Measurements from ENCODE around the gene NDRG4. TPM values are rescaled to one million over a fixed set of nuclear protein-coding genes. Genes with fewer than 3 reads are reported as not detected.

Gene NDRG4
- total and polyA plus RNA-seq, 2 experiments from 2014 or later: 16.3 to 32.1 TPM

GRCh38 chr16:58516768-58517107 lies 16.8 kb downstream of the NDRG4 start (continued):
- TF ChIP-seq, protein P1, sequence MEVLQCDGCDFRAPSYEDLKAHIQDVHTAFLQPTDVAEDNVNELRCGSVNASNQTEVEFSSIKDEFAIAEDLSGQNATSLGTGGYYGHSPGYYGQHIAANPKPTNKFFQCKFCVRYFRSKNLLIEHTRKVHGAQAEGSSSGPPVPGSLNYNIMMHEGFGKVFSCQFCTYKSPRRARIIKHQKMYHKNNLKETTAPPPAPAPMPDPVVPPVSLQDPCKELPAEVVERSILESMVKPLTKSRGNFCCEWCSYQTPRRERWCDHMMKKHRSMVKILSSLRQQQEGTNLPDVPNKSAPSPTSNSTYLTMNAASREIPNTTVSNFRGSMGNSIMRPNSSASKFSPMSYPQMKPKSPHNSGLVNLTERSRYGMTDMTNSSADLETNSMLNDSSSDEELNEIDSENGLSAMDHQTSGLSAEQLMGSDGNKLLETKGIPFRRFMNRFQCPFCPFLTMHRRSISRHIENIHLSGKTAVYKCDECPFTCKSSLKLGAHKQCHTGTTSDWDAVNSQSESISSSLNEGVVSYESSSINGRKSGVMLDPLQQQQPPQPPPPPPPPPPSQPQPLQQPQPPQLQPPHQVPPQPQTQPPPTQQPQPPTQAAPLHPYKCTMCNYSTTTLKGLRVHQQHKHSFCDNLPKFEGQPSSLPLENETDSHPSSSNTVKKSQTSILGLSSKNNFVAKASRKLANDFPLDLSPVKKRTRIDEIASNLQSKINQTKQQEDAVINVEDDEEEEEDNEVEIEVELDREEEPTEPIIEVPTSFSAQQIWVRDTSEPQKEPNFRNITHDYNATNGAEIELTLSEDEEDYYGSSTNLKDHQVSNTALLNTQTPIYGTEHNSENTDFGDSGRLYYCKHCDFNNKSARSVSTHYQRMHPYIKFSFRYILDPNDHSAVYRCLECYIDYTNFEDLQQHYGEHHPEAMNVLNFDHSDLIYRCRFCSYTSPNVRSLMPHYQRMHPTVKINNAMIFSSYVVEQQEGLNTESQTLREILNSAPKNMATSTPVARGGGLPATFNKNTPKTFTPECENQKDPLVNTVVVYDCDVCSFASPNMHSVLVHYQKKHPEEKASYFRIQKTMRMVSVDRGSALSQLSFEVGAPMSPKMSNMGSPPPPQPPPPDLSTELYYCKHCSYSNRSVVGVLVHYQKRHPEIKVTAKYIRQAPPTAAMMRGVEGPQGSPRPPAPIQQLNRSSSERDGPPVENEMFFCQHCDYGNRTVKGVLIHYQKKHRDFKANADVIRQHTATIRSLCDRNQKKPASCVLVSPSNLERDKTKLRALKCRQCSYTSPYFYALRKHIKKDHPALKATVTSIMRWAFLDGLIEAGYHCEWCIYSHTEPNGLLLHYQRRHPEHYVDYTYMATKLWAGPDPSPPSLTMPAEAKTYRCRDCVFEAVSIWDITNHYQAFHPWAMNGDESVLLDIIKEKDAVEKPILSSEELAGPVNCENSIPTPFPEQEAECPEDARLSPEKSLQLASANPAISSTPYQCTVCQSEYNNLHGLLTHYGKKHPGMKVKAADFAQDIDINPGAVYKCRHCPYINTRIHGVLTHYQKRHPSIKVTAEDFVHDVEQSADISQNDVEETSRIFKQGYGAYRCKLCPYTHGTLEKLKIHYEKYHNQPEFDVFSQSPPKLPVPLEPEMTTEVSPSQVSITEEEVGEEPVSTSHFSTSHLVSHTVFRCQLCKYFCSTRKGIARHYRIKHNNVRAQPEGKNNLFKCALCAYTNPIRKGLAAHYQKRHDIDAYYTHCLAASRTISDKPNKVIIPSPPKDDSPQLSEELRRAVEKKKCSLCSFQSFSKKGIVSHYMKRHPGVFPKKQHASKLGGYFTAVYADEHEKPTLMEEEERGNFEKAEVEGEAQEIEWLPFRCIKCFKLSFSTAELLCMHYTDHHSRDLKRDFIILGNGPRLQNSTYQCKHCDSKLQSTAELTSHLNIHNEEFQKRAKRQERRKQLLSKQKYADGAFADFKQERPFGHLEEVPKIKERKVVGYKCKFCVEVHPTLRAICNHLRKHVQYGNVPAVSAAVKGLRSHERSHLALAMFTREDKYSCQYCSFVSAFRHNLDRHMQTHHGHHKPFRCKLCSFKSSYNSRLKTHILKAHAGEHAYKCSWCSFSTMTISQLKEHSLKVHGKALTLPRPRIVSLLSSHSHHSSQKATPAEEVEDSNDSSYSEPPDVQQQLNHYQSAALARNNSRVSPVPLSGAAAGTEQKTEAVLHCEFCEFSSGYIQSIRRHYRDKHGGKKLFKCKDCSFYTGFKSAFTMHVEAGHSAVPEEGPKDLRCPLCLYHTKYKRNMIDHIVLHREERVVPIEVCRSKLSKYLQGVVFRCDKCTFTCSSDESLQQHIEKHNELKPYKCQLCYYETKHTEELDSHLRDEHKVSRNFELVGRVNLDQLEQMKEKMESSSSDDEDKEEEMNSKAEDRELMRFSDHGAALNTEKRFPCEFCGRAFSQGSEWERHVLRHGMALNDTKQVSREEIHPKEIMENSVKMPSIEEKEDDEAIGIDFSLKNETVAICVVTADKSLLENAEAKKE (CRISPR knock-in tag; IDR thresholded peaks at IDR 0.05): no peak
- TF ChIP-seq ETS1 (IDR thresholded peaks at IDR 0.05): no peak
- no peak for TF ChIP-seq STAT1 (IDR thresholded peaks at IDR 0.05; ENCODE audit: unreplicated experiment)
- TF ChIP-seq ZNF114 (CRISPR knock-in tag; IDR thresholded peaks at IDR 0.05): no peak
- no peak for TF ChIP-seq JUNB (IDR thresholded peaks at IDR 0.05; ENCODE audit: unreplicated experiment)

GRCh38 chr16:58518083-58518979 lies 18.4 kb downstream of the NDRG4 start:
- Histone ChIP-seq H3F3A (replicated peaks; ENCODE audit: low read depth) (peaks cover 46% of the 10 kb centered on the region), H2AFZ (no peak overlapping the region), H3K9me2 (ENCODE audit: insufficient read depth) (no peaks in the 10 kb centered on the region), H3K4me3 (no peak overlapping the region), H4K20me1 (replicated peaks; ENCODE audit: insufficient read depth) (peaks cover 29% of the 10 kb centered on the region), H3K27me3 (ENCODE audit: insufficient read depth) (no peaks in the 10 kb centered on the region), H3K79me2 (replicated peaks; ENCODE audit: insufficient read depth) (peaks cover 38% of the 10 kb centered on the region), H3K4me2 (no peak overlapping the region), H3K4me1 (ENCODE audit: insufficient read depth) (peaks cover 14% of the 10 kb centered on the region), H3K27ac (ENCODE audit: low read depth) (no peak overlapping the region), H3K36me3 (ENCODE audit: insufficient read depth) (peaks cover 63% of the 10 kb centered on the region)
- ATAC-seq: no peak
- H3K36me3 Mint-ChIP-seq (ENCODE audit: low read depth): peaks cover 81% of the 10 kb centered on the region
- H3K4me3 Mint-ChIP-seq: no peak overlapping the region
- no peak for DNase-seq (ENCODE audit: low spot score)
- no peak overlapping the region; the same call in 1 of the 2 replicates for H3K27ac Mint-ChIP-seq
- no peaks in the 10 kb centered on the region for H3K9me3 Mint-ChIP-seq
- H3K4me1 Mint-ChIP-seq: peaks cover 11% of the 10 kb centered on the region
- peaks cover 23% of the 10 kb centered on the region for H3K27me3 Mint-ChIP-seq (ENCODE audit: insufficient read depth, low read depth, poor library complexity)
- TF ChIP-seq, protein P1 (CRISPR knock-in tag; IDR thresholded peaks at IDR 0.05): no peak
